ENCODE data around the gene REXO5.

REXO5 gene

GRCh38 chr16:20879175-20880040 lies 73.1 kb downstream of the REXO5 start:
- no peak for DNase-seq

- no peak for DNase-seq
Observed at GRCh38 chr16:20880867-20881502, 74.7 kb downstream of the REXO5 start.

GRCh38 chr16:20881503-20881878 lies 75.2 kb downstream of the REXO5 start:
- DNase-seq, result no peak

GRCh38 chr16:20883554-20884239 lies 77.4 kb downstream of the REXO5 start:
- no peak for DNase-seq

- DNase-seq, result no peak
Observed at GRCh38 chr16:20884240-20884556, 77.9 kb downstream of the REXO5 start.

GRCh38 chr16:20886320-20886719 lies 80.0 kb downstream of the REXO5 start:
- no peak for DNase-seq

GRCh38 chr16:20887207-20887606 lies 80.9 kb downstream of the REXO5 start:
- DNase-seq, result no peak

GRCh38 chr16:20889625-20890275 lies 83.4 kb downstream of the REXO5 start:
- DNase-seq, result no peak

GRCh38 chr16:20894388-20894787 lies 88.1 kb downstream of the REXO5 start:
- no peak for DNase-seq

- DNase-seq, result no peak
Observed at GRCh38 chr16:20897253-20897897, 91.0 kb downstream of the REXO5 start.

GRCh38 chr16:20897922-20898321 lies 91.6 kb downstream of the REXO5 start:
- DNase-seq, result no peak

- no peak for DNase-seq
Observed at GRCh38 chr16:20899071-20899470, 92.7 kb downstream of the REXO5 start.
